OCI-LY1 (cell line): ENCODE results near the gene GDPD2.

ENCODE experiments used
- H2AFZ ChIP-seq: fragments of 200-600 bp; sonication (generic), shearing (Covaris generic); 2 replicates; pipeline ENCODE4 v1.6.0; 2014; ENCODE audit warnings: antibody characterized with exemption, mild to moderate bottlenecking, low read length
- H3F3A ChIP-seq: fragments of 200-600 bp; sonication (generic), shearing (Covaris generic); 2 replicates; pipeline ENCODE4 v1.6.0; 2014; ENCODE audit warnings: mild to moderate bottlenecking, antibody characterized with exemption, low read length, moderate library complexity; ENCODE audit not compliant: insufficient read depth
- H3K27ac ChIP-seq: fragments of 200-600 bp; sonication (generic); 2 replicates; pipeline ENCODE4 v1.5.1; 2014; ENCODE audit warnings: low read length, mixed run types, mild to moderate bottlenecking, low read depth; ENCODE audit not compliant: poor library complexity, severe bottlenecking
- H3K27me3 ChIP-seq: fragments of 200-600 bp; sonication (generic); 2 replicates; pipeline ENCODE4 v1.6.0; 2014; ENCODE audit warnings: antibody characterized with exemption, mild to moderate bottlenecking, low read length, moderate library complexity; ENCODE audit not compliant: insufficient read depth
- H3K36me3 ChIP-seq: fragments of 200-600 bp; sonication (generic); 2 replicates; pipeline ENCODE4 v1.6.1; 2014; ENCODE audit warnings: mild to moderate bottlenecking, antibody characterized with exemption, low read length, moderate library complexity, mixed read lengths; ENCODE audit not compliant: insufficient read depth
- H3K4me1 ChIP-seq: fragments of 200-600 bp; sonication (generic); 2 replicates; pipeline ENCODE4 v1.5.1; 2014; ENCODE audit warnings: mild to moderate bottlenecking, low read length, moderate library complexity; ENCODE audit not compliant: insufficient read depth, severe bottlenecking
- H3K4me2 ChIP-seq: fragments of 200-600 bp; sonication (generic), shearing (Covaris generic); 2 replicates; pipeline ENCODE4 v1.6.1; 2014; ENCODE audit warnings: low read length
- H3K4me3 ChIP-seq: fragments of 200-600 bp; sonication (generic); 2 replicates; pipeline ENCODE4 v1.5.1; 2014; ENCODE audit warnings: low read length, low read depth, mild to moderate bottlenecking, mixed read lengths; ENCODE audit not compliant: poor library complexity, severe bottlenecking
- H3K79me2 ChIP-seq: fragments of 200-600 bp; shearing (Covaris generic); 2 replicates; pipeline ENCODE4 v1.6.1; 2016; ENCODE audit warnings: mixed run types, low read length, mixed read lengths; ENCODE audit not compliant: insufficient read depth
- H3K9ac ChIP-seq: fragments of 200-600 bp; sonication (generic), shearing (Covaris generic); 2 replicates; pipeline ENCODE4 v1.6.1; 2014; ENCODE audit warnings: mild to moderate bottlenecking, low read length, mixed read lengths
- H3K9me2 ChIP-seq: fragments of 200-600 bp; sonication (generic), shearing (Covaris generic); 2 replicates; pipeline ENCODE4 v1.6.1; 2014; ENCODE audit warnings: low read depth, mild to moderate bottlenecking, low read length, mixed read lengths
- H3K9me3 ChIP-seq: fragments of 200-600 bp; shearing (Covaris generic); 2 replicates; pipeline ENCODE4 v1.6.1; 2014; ENCODE audit warnings: low read length, mixed read lengths
- H4K20me1 ChIP-seq: fragments of 200-600 bp; sonication (generic), shearing (Covaris generic); 2 replicates; pipeline ENCODE4 v1.6.0; 2016; ENCODE audit warnings: mild to moderate bottlenecking, low read length; ENCODE audit not compliant: insufficient read depth
- CTCF ChIP-seq: fragments of 200-600 bp; sonication (generic), shearing (Covaris generic); IDR thresholded peaks from 2 replicates; pipeline ENCODE4 v1.5.1; 2017; ENCODE audit warnings: mild to moderate bottlenecking, antibody characterized with exemption, low read length, moderate library complexity, mixed read lengths
- EZH2 ChIP-seq: fragments of 200-600 bp; sonication (generic), shearing (Covaris generic); IDR thresholded peaks from 2 replicates; pipeline ENCODE4 v1.8.0; 2017; ENCODE audit warnings: borderline replicate concordance, mixed run types, mild to moderate bottlenecking, antibody characterized with exemption, low read length, moderate library complexity, mixed read lengths

Gene GDPD2

DNA sequence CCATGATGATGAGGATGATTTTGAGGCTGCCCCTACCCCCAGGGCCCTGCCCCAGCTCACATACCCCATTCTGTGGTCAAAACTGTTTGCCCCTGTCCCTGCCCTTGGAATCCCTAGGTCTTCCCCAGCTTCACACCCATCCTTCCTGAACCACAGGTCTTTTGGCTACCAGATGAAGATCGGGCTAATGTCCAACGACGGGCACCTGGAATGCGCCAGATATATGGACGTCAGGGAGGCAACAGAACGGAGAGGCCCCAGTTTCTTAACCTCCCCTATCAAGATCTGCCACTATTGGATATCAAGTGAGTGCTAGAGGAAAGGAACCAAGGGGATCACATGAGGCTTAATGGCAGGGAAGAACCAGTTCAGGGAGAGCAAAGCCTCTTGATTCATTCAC is 6.6 kb downstream of the GDPD2 start:
- H3K27me3 ChIP-seq, result no peaks in the 10 kb centered on the region
- no peak overlapping the region for H3K4me2 ChIP-seq
- H3K36me3 ChIP-seq, result no peaks in the 10 kb centered on the region

DNA sequence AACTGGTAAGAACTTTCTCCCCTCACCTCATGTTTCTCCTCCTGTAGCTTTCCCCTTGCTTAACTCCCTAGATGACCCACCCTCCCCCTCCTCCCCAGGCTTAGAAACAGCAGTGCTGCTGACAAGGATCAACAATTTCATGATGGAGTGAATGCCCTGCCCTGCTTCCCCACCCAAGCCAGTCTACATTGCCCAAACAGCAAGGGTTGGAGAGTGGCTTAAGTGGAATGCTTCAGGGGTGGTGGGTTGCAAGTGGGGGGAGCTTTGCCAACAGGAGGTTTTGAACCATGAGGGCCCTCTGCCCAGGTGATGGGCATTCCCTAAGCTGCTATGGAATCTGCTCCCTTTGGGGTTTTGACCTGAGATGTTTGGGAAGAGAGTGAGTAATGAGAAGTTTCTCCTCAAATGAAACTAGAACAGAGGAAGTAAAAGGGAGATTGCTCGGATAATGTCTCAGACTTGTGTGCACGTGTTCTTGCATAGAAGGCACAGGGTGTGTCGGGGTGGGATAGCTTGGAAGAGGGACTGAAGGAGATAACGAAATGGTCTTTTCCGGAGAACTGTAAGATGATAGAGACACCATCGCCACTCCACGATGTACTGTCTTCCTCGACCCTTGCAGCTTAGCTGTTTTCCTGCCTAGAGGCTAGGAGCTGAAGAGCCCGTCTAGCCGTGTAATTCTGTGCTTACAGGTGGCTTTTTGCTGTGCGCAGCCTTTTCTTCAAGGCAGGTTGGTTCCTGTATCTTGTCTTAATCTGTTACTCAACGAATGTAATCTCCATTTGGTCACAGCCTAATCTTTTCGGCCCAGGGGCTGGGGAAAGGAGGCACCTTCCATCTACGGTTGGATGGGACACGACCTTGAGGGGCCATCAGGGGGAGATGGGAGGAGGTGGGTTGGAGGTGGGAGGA is 10.1 kb downstream of the GDPD2 start:
- H3K79me2 ChIP-seq, result no peaks in the 10 kb centered on the region
- peak overlapping the region; percentile 98 for H2AFZ ChIP-seq
- no peaks in the 10 kb centered on the region for H3F3A ChIP-seq
- H3K9me2 ChIP-seq, result no peaks in the 10 kb centered on the region
- no peaks in the 10 kb centered on the region for H3K9me3 ChIP-seq
- H3K4me2 ChIP-seq, result peak overlapping the region; percentile 99
- H3K9ac ChIP-seq, result peak overlapping the region; percentile 91
- peaks cover 11% of the 10 kb centered on the region for H3K4me1 ChIP-seq
- no peaks in the 10 kb centered on the region for H3K36me3 ChIP-seq
- no peak overlapping the region for H3K27ac ChIP-seq
- no peaks in the 10 kb centered on the region for H4K20me1 ChIP-seq
- no peaks in the 10 kb centered on the region for H3K27me3 ChIP-seq
- TF ChIP-seq CTCF, result no peak
- no peak for TF ChIP-seq EZH2
- H3K4me3 ChIP-seq, result peak overlapping the region; percentile 87

More for the DNA sequence above, 6.6 kb downstream of the GDPD2 start:
- no peaks in the 10 kb centered on the region for H3F3A ChIP-seq
- H3K9me3 ChIP-seq, result no peaks in the 10 kb centered on the region
- H3K4me3 ChIP-seq, result no peak overlapping the region
- no peak for TF ChIP-seq EZH2
- no peak for TF ChIP-seq CTCF
- no peak overlapping the region for H3K9ac ChIP-seq
- peaks cover 11% of the 10 kb centered on the region for H3K4me1 ChIP-seq
- H2AFZ ChIP-seq, result no peak overlapping the region
- no peaks in the 10 kb centered on the region for H3K79me2 ChIP-seq
- no peaks in the 10 kb centered on the region for H3K9me2 ChIP-seq
- H3K27ac ChIP-seq, result no peak overlapping the region
- no peaks in the 10 kb centered on the region for H4K20me1 ChIP-seq

GRCh38 chrX:70433848-70434351 is 10.8 kb downstream of the GDPD2 start:
- Histone ChIP-seq H3K9me3 (no peaks in the 10 kb centered on the region), H3K9ac (peak overlapping the region; percentile 91), H3F3A (no peaks in the 10 kb centered on the region)

More at GRCh38 chrX:70433848-70434351, 10.8 kb downstream of the GDPD2 start:
- TF ChIP-seq EZH2 (no peak), CTCF (peak; percentile 54)
- H3K4me1 ChIP-seq, result peaks cover 11% of the 10 kb centered on the region
- no peak overlapping the region for H3K27ac ChIP-seq
- H3K4me3 ChIP-seq, result peak overlapping the region; percentile 87
- no peaks in the 10 kb centered on the region for H4K20me1 ChIP-seq
- peak overlapping the region; percentile 99 for H3K4me2 ChIP-seq
- H3K36me3 ChIP-seq, result no peaks in the 10 kb centered on the region
- no peaks in the 10 kb centered on the region for H3K79me2 ChIP-seq
- H3K9me2 ChIP-seq, result no peaks in the 10 kb centered on the region
- H3K27me3 ChIP-seq, result no peaks in the 10 kb centered on the region
- H2AFZ ChIP-seq, result peak overlapping the region; percentile 98
